Inflammatory macrophage treated with lipopolysaccharide for 4 hours (primary cell): ENCODE data around the gene VSTM4.

Experiments used
- DNase-seq: peaks from one replicate; pipeline ENCODE4 v3.0.0-alpha.2; 2020

VSTM4 gene

DNA sequence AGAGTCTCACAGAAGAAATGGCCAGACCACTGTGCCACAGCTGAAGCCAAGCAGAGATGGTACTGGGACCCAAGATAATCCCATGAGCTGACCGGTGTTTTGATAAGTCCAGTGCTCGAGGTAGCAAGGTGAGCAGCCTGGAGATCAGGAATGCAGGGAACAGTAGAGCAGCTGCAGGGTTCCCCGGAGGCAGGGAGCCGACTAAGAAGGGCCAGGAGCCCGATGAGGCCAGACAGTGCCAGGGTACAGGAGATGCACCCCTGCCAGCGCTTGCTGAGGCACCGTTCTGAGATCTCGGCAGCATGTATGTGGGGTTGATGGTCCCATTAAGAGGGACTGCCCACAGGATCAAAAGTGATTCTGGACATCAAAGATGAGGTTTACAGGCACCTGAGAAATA, 47.1 kb downstream of the VSTM4 start:
- no peak for DNase-seq

DNA sequence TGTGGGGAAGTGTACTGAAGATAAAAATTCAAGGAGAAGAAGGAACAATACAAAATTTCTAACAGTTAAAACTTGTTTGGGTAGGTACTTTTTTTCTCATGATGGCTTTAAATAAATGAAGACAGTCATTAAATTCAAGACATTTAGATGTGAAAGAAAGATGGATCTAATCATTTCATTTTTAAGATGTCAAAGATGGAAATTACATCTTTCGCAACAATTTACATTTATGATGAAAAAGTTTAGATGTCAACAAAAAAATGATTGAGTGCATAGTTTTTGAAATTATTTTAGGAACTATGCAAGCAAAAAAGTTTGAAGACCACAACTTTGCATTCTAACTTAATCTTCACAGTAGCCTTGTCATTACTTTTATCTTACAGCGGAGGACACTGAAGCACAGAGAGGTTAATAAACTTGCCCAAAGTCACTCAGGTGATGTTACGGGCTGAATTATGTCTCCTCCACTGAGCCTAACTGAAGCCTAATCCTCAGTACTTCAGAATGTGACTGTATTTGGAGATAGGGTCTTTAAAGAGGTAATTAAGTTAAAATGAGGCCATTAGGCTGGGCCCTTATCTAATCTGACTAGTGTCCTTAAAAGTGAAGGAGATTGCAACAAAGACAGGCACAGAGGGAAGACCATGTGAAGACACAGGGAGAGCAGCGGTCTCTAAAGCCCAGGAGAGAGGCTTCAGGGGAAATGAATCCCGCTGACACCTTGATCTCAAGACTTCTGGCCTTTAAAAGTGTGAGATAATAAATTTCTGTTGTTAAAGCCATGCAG, 48.2 kb downstream of the VSTM4 start:
- no peak for DNase-seq

DNA sequence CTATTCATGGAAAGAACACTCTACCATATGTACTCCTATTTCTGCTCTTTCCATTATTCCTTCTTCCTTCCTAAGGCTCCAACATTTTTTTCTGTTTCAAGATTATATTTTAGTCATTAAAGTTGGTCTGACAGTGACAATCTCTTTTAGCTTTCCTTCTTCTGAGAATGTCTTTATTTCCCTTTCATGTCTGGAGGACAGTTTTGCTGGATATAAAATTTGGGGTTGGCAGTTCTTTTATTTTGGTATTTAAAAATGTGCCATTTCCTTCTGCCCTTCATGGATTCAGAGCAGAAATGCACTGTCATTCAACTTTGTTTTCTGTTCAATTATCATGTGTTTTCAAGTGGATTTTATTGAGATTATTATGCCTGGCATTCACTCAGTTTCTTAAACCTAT, 53.1 kb downstream of the VSTM4 start:
- DNase-seq: no peak

DNA sequence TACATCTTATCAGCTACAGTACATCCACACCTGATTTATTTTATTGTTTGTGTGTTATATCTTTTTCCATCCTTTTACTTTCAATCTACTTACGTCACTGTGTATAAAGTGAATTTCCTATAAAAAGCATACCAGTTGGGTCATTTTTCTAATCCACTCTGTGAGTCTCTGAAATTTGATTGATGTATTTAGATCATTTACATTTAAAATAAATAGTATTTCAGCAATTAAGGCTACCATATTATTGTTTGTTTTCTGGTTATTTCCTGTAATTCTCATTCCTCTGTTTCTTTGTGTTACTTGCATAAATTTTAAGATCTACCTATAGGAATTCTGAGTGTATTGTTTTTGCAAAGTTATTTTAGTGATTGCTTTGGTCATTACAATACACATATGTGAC, 53.7 kb downstream of the VSTM4 start:
- no peak for DNase-seq

DNA sequence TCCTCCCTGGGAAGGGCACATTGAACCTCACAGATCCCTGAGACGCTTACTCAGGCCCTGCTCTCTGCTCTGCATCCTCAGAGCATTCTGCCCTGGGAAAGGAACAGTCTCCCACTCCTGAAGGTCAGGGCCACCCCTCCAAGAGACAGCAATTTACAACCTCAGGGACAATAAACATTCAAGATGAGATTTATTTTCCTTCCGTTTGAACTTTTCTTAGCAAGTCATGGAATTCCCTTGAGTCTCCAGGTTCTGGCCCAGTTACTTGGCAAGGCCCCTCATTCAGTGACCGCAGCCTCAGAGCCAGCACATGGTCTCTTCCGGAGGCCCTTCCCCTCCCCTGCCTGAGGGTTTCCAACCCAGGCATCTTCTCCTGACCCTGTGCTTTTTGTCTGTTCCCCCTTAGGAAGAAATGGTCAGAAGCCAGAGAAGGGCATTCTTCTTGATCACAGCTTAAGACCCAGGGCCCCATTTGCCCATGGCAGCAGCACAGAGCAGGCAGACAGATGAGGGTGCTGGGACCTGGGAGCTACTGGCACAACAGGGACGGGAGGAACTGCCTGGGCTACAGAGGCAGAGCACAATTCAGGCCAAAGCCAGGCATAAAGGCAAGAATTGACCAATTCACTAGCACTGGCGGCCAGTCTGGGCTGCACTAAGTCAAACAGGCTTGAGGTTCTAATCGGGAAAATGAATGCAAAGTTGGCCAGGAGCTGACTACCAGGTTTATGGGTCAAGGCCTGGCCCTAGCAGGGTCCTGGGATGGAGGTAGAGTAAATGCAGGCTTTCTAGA, 56.7 kb downstream of the VSTM4 start:
- no peak for DNase-seq

DNA sequence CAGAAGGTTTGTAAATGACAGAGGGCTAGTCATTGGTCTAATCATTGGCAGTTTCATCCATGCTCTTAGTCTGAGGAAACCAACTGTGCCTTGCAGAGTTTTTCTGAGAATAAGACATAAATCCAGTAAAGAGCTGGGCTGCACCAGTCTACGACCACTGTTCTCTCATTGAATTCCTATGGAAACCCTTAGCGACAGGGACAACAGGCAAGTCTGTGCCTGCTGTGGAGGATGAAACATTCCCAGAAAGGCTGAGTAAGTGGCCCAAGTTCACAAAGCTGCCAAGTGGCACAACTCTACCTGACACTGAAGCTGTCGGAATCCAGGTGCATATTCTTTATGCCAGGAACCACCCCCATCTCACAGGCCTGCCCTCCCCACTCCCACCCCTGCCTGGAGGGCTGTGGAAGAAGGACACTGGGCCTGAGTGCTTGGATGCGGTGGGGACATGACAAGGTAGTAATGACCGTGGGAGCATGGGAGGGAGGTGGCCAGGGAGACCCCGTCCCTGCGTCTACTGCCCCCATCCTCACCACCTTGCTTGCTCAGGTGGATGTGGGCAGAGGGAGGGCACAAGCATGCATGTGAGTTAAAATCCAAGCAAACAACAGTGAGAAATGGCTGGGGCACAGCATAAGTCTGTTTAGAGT, 58.0 kb downstream of the VSTM4 start:
- no peak for DNase-seq

DNA sequence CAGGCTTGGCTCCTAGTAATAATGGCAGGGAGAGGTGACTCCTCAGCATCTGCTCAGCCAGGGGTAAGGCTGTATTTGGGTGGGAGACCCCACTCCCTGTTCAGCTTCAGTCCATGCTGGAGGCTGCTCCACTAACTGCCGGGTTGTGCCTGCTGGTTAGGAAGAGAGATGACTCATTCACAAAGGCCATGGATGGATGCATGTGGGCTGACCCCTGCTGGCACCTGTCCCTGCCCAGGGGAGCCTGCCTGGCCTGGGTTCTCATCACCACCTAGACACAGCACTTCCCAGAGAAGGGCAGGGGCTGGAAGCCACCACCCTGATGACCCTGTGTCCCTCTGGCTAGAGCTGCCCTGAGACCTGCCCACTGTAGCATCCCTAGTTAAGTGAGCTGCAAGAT, 59.0 kb downstream of the VSTM4 start:
- DNase-seq: no peak

DNA sequence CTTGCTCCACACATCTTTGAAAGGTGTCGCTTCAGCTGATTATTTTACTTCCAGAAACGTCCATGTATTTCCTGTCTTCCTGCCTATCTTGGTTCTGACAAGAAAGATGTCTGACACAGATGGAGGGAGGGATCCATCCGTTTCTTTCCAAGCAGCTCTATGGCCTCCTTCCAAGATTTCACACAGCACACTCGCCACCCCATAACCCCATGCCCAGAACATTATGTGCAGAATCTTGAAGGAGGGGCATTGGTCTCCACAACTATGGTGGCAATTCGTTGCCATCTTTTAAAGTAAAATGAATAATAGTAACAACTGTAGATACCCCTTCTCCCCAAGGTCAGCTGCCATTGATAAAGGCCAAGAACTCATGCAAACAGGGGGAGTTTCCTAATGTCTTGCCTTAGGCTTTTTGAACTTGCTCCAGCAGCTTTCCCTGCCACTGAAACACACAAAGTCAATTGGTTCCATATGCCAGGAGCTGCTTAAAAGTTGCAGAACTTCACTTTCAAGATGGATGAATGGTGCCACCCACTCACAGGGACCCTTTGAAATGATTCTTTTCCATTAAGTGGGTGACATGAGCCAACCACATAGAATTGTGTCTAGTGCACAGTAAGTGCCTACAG, 60.0 kb downstream of the VSTM4 start:
- DNase-seq: no peak

DNA sequence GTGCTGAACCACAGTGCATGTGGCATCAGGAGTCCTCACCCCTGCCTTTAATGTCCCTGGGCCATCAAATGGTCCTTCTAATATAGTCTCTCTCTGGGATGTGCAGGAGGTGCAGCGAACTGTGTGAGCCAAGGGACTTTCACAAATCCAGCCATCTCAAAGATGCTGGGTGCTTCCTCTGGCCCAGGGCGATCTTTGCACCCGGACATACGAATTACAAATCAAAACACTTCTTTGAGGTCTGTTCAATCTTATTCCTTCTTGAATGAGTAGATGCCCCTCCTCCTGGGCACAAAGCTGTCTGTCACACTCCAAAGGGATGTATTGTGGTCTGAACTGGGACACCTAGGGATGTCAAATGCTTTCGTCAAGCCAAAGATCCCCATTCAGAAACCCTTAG, 60.6 kb downstream of the VSTM4 start:
- no peak for DNase-seq

DNA sequence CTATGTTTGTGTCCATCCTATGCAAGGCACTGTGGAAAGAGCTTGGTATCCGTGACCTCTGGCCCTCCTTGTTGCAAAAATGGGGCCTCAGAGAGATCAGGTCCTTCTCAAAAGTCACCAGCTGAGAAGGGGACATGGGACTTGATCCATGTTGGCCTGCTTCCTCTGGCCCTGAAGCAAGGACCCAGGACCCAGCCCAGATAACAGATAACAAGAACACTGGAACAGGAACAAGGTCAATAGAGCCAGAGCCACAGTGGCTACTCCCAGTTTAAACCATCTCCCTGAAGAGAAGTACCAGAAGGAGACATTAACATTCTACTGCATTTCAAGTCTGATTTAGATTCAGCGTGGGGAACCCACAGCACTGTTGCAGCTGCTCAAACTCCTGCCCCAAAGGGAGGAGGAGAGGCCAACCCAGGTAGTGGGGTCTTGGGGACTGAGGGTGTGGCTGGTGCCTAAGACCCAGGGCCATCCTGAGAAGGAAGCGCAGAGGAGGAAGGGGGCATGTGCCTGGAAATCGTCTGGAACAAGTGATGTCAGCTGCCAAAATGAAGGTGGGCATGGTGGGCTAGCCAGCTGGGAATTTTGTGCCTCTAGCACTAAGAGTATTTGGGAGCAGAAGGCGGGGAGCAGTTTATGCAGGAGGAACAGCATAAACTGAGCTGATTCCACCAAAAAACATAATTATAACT, 61.2 kb downstream of the VSTM4 start:
- no peak for DNase-seq

DNA sequence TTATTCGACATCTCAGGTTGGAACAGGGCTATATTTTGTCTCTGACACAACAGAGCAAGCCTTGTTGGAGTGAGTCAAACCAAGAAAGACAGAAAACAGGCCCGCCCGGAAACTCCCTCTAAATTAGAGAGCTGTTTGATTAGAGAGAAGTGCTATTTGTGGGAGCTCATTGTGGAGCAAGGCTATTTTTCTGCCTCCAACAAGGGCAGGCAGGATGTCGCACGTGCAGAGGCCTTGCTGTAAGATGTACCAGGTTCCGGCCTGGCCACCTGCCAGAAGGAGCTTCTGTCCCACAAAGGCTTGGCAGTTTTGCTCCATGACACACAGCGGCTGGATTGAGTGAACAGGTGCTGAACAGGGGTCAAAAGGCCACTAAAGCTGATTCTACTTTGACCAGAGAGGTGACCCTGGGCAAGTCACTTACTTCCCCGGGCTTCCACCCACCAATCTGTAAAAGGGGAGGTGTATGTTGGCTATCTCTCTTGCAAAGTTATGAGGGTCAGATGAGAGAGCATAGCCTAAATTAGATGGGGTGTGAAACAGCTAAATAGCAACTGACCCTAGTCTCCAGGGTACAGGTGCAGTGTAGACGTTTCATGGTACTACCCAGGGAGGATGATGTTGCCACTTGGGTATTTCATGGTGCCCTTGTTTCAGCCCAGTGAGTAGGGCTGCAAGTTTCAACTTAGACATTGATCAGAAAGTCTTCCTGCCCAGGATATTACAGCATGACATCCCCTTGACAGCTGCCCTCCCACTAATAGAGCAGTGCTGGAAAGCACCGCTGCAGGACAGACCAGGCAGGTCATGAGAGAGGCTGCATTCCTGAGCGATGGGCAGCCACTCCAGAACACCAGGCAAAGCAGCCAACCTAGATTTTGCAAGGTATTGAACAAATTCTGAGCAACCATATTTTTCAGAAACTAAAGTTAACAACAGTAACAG, 62.0 kb downstream of the VSTM4 start:
- no peak for DNase-seq

DNA sequence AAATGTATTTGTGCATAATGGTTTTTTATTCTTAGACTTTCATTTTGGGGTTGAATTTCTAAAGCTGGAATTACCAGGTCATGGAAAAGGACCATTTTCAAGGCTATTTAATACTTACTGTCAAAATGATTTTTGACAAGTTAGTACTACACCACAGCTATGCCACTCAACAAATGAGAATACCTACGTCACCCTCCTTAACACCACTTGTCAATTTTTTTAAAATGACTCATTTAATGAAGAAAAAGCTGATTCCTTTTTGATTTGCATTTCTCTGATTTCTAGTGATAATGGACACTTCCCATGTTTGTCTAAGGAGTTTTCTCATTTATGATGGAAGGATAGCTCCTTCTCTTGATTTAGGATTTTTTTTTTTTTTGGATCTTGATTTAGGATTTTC, 63.3 kb downstream of the VSTM4 start:
- no peak for DNase-seq

DNA sequence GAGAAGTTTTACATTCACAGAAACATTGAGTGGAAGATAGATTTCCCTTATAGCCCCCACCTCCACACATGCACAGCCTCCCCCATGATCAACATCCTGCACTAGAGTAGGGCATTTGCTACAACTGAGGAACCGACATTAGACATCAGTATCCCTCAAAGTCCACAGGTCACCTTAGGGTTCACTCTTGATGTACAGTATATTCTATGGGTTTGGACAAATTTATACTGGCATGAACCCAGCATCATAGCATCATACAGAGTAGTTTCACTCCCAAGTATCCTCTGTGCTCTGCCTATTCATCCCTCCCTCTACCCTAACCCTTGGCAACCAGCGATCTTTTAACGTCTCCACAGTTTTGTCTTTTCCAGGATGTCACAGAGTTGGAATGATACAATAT, 64.4 kb downstream of the VSTM4 start:
- no peak for DNase-seq

DNA sequence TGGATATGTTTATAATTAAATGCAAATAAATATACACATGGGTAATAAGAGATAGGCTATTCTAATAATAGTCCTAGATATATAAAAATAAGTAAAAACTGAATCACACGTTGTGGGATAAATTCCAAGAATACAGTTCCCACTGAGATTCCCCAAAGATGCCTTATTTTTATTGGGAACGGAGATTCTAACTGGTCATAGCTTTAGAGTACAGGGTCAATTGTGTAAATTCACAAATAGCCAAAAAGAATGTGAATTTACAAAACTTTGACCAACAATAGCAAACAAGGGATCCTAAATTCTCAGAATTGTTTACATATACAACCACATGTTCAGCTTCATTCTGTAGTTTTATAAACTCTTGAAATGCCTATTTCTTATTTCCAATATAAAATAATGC, 65.0 kb downstream of the VSTM4 start:
- no peak for DNase-seq

DNA sequence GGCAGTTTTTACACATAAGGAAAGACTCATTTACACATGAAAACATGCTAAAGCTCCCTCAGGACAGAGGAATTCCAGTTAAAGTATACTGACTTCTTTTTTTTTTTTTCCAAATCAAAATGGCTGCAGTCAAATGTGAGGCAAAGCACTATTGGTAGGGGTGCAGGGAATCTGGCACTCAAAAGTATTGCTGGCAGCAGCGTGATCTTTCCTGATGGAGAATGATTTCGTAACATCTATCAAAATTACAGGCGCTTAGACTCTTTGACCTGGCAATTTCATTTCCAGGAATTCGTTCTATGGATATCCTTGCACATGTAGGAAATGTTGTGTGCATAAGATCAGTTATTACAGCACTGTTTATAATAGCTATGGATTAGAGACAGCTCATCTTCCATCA, 65.7 kb downstream of the VSTM4 start:
- no peak for DNase-seq

DNA sequence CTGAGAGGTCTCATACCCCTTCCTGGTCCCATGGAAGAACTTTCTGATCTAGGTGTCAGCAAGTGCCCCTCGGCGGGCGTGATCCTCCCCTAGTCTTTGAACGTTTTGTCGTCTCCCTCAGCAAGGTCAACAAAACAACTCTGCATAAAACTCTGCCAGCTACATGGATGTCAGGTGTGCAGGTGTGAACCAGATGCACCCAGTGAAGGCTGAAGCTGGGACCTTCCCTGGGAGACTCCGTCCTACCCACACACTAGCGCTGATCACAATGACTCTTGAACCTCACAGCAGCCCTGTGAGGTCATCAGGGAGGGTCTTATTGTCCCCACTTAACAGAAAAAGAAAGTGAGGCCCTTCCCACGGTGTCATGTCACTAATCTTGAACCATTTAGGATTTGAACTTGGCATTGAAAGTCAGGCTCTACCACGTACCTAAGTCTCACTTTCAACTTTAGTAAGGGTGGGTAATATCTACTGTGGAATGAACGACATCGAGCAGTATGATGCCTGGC, 68.1 kb downstream of the VSTM4 start:
- no peak for DNase-seq

DNA sequence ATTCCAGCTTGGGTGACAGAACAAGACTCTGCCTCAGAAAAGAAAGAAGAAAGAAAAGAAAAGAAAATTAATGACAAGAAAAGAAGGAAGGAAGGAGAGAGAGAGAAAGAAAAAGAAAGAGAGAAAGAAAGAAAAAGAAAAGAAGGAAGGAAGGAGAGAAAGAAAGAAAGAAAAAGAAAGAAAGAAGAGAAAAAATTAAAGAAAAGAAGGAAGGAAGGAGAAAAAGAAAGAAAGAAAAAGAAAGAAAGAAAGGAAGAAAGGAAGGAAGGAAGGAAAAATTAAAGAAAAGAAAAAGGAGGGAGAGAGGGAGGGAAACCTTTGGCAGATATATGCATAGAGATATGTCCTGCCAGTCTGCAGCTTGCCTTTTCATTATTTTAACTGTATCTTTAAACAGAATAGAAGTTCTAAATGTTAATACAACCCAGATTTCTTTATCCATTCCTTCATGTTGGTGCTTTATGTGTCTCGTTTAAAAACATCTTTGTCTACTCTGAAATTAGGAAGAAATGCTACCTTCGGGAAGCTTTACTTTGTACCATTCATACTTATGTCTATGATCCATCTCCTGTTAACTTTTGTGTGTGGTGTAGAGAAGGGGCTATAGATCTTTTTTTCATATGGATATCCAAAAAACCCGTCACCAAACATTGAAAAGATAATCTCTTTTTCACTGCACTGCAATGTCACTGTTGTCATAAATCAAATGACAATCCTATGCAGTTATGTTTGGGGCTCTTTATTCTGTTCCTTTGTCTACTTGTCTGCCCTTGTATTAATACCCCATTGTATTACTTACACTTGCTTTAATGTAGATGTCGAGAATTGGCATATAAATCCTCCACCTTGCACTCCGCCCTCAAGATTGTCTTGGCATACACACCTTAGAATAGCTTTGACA, 70.8 kb downstream of the VSTM4 start:
- no peak for DNase-seq

DNA sequence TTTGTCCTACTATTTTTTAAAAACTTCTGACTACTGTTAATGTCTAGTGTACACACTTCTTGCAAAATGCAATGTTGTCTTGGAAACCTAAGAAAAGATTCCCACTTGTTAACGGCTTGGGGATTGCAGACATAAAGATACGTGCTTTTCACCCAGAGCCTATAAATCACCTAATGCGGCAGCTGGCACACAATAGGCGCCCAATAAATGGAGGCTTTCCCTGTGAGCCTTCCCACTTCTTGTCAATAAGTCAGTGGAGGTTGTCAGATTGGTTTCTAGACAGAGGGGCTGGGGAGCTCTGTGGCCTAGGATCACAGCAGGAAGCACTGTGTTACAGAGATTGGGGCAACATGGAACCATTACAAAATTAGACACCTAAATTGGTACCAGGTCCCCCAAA, 74.7 kb downstream of the VSTM4 start:
- DNase-seq: no peak

DNA sequence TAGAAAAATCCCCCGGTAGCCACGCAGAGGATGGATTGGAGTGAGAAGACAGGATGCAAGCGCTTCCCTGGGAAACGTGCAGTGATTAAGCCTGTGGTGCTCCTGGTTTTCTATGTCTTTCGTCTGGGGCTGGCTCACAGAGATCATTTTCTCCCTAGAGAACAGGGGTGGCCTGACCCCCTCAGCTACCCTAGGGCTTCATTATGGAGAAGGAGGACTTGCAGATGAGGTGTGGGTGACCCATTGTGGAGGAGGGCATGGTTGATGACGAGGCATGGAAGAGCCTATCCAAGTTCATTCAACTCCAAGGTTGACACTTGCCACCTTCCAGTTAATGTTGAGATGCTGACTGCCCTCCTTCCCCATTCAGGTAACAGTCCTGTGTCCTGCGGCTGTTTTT, 75.9 kb downstream of the VSTM4 start:
- no peak for DNase-seq

DNA sequence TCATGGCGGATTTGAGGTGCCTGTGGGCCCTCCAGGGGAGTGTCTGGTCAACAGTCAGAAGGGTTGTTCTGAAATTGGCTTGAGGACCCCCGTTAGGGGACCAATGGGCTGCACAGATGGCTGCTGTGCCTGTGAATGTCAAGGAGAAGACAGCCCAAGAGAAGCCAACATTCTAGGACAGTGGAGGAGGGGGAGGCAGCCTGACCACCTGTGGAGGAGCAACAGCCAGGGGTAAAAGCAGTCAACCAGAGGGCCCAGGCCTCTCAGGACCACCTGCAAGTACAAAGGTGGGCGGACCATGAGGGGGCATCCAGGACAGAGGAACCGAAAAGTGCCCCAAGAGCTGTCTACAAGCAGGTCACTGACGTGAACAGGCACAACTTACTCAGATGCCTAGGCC, 76.6 kb downstream of the VSTM4 start:
- no peak for DNase-seq
